Central memory CD4-positive, alpha-beta T cell (primary cell): ENCODE results near the gene CRNN.
A peak's percentile ranks its signal among the peaks of the same experiment; 100 is the strongest.

Experiments used
- DNase-seq: peaks from one replicate; pipeline ENCODE4 v3.0.0; 2022
- total RNA-seq, 3 experiments: gene quantifications; one replicate each; lab custom pipeline; 2026; lab: John Stamatoyannopoulos, UW

Gene CRNN
- 0 reads per million in 3 experiments for total RNA-seq

DNA sequence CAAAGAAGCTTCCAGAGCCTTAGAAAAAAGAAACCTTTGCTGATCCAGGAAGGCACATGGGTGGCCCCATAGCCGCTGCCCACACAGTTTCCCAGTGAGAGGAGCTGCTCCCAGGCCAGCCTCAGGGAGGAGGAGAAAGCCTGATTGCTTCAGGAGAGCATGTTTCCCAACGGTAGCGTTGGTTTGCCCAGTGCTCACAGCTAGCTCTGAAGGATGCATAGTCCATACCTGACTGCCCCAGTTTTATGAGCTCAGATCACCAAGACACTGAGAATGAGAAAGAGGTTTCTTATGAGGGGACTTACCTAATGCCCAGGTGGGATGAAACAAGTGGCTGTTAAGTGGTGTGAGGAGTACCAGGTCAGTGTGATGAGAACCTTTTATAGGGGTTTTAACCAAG is at the start of gene CRNN:
Gene CRNN, minus strand, starts transcription at position 355 of the 400 bp plus-strand sequence. CDS start 2,030 bp downstream, outside the sequence.
- DNase-seq = no peak

DNA sequence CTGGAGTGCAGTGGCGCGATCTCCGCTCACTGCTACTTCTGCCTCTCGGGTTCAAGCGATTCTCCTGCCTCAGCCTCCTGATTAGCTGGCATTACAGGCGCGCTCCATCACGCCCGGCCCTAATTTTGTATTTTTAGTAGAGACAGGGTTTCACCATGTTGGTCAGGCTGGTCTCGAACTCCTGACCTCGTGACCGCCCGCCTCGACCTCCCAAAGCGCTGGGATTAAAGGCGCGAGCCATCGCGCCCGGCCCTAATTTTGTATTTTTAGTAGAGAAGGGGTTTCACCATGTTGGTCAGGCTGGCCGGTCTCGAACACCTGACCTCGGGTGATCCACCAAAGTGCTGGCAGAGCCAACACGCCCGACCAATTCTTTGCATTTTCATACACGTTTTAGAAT is 48.6 kb upstream of the CRNN start:
- DNase-seq = no peak

DNA sequence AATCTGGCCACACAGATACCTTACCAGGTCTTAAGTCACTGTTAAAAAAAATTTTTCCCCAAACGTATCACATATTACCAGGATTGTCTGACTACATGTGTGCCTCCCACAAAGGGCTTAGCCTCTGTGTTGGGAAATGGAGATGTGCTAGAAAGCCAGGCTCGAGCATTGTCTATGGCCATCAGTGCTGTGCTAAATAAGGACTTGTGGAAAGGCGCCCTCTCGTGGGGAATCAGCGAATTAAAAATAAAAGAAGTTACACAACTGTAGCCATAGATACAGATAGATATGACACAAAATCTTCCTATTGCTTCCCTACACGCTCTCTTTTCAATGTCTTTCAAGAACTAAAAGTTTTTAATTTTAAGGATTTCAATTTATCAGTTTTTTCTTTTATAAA is 47.5 kb upstream of the CRNN start:
- DNase-seq = peak; percentile 61

DNA sequence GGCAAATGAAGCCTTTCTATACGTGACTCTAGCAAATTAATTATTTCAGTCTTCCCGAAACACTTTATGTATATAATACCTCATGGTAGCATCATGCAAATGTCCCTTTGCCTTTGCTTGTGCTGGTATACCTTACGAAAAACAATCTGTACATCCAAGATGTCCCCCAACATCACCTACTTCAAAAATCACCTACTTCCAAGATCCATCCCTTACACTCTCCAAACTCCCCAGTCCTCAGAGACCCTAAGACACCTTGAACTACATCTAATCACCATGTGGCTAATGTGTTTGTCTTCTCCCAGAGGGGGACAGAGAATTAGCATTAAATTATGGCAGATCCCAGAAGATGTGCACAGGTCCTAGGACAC is 46.5 kb upstream of the CRNN start:
- no peak for DNase-seq

DNA sequence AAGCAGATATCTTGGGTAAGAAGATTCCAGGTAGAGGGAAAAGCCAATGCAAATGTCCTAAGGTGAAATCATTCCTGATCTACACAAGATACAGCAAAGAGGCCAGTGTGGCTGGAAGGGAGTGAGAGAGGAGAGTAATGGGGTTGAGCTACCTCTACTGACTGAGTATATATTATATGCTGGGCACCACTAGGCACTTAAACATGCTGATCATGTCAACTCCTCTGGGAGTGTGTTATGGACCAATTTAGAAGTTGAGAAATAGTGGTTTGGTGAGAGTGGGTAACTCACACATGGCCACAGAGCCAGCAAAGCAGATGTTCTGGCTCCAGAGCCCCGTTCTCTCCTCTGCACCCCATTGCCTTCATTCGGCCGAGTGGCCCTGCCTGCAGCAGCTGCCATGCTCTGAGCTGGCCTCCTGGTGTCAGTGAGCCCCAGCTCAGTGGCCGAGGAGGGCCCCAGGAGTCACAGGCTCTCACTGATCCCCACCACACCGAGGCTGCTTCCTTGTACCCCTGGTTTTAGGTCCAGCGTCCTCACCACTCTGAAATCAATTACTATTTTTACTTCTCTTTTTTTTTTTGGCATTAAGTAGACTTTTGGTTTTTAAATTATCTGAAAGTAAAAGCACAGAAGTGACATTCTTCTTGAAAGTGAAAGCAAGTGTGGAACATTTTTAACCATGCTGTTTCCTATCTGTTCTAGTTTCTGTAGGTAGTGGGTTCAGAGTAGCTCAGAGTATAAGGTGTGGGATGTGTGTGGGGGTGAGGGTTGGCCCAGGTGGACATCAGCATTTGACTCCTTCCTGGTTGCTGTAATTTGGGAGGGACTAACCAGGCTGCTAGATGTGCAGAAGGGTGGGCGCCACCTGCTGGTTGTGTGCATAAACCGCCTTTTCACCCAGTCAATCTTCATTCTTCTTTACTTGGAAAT is 45.8 kb upstream of the CRNN start:
- peak; percentile 65 for DNase-seq

DNA sequence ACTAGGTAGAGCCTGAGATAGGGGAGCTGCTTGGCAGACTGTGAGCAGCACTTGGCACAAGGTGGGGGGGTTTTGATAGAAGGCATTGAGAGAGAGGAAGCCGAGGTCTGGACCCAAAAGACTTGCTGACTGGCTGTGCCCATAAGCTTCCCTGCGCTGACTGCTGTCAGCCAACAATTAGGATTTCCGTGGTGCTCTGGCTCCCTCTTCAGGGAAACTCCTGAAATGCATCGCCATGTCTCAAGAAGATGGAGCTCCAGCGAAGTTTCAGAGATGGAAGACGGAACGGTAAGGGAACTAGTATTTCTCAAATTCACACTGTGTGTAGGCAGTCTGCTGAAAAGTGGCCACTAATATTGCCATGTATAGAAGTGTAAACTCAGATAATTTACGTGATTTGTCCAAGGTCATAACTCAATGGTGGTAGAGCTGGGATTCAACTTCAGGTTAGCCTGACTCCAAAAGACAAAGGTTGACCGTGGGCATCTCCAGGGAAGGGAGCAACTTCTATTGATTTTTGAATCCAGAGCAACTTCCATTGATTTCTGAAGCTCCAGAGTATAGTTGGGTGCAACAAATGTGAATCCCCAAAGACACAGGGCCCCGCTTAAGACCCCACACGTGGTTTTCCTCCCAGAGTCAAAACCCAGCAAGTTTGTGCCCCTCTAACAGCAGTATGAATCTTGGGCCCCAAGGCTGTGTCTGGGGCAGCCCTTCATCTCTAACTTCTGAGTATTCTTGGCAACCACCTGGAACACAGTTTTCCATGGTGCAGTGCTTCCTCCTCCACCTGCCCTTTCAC is 44.5 kb upstream of the CRNN start:
- DNase-seq = peak; percentile 73

DNA sequence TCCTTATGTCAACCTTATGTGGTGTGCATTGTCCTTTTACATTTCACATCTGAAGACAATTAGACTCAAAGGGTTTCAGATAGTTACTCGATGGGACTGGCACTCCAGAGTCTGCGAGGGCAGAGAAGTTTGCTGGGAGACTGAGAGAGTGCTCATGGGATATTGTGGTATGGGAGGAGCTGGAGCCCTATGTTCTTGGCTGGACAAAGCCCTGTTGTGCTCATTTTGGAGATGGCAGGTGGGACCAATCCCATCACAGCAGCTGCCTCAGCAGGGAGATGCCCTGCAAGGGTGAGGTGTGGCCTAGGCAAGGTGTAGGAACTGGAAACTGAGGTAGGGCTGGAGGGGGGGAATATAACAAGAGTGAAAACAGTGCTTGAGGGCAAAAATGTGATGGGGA is 43.5 kb upstream of the CRNN start:
- no peak for DNase-seq

DNA sequence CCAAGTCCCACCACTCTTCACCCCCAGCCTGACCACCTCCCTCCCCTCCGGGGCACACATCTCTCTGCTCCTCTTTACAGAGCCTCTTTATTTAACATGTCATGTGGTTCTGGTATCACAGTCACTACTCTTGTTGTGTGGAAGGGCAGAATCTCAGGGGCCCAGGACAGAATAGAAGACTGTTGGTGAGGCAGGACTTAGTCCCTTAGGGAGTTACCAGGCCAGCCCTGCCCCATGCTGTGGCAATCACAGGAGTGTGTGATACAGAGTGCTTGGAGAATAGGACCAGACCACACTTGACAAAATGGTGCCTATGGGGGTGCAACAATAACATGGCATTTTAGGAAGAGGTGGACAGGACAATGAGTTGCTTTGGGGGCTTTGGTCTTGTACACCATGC is 43.0 kb upstream of the CRNN start:
- DNase-seq = no peak

DNA sequence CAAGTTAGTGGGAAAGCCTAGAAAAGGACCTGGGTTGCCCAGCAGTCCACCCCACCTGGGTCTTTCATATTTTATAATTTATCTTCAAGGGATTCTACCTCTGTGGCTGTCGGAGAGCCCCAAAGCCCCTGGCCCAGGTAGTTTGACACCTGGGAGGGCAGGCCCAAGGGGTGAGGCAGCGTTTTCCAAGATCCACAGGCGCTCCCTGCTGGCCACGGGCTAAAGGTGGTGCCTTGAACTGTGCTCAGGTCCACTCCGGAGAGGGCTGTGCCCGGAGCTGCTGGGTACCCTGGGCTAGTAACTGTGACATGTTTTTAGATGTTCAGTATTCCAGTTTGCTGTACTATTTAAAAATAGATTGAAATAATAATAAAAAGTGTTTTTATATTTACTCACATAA is 37.2 kb upstream of the CRNN start:
- no peak for DNase-seq

DNA sequence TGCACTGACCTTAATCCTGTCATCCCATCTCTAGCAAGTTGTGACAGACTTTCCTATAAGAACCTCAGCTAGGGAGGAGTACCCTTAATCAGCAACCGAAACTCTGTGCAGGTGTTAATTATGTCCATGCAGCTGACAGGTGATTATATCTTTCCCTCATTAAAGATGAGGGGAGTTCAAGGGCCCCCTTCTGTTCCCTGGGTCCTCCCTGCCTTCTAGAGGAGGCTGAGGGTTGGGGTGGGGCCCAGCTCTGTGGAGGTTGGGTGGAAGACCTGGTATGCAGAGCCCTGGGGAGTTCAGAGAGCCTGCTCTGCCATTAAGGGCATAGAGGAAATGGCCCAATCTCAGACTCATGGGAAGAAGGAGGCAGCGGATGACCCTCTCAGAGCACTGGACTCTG is 35.6 kb upstream of the CRNN start:
- no peak for DNase-seq

DNA sequence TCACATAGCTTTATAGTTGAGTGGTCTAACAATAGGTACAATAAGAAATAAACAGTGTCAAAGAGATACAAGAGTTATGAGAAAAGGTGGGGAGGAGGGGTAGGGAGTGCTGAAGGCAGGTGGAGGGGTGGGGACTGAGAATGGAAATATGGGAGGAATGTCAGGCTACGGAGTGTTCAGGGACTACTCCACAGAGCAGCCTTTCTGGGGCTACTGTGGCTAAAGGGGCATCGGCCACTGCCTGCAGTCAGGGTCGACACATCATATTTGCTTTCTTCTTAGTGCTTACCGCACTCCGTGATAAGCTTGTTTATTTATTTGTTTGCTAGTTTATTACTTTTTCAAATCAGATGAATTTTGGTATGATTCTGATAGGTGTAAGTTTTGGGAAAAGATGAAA is 34.4 kb upstream of the CRNN start:
- DNase-seq = no peak

DNA sequence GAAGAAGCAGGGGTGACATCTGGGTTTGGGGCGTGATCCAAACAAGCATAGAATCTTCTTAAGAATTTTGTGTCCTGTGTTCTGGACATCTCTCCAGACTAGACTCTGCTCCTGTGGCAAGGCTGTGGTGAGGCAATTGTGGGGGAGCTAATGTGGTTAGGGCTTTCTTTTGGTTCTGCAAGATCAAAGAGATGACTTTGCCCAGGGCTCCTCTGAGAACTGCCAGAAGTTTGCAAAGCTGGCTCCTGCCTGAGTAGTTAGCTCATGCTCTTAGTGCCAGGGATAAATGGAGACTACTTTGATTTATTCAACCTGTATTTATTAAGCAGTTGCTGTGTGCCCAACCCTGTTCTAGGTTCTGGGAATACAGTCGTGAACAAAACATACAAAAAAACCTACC is 34.0 kb upstream of the CRNN start:
- no peak for DNase-seq

DNA sequence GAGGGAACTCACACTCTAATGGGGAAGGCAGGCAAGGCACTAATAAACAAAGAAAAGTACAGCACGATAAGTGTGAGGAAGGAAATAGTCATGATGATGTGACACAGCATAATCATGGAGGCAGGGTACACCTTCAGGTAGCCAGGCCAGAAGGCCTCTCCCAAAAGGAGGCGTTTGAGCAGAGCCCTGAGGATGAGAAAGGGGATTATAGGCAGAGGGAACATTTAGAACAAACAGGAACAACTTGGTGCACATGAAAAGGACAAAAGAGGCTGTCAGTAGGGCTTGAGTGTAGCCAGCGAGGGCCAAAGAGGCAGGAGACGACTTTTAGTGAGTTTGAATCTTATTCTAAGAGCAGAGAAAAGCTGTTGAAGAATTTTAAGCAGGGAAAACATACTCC is 33.4 kb upstream of the CRNN start:
- no peak for DNase-seq

DNA sequence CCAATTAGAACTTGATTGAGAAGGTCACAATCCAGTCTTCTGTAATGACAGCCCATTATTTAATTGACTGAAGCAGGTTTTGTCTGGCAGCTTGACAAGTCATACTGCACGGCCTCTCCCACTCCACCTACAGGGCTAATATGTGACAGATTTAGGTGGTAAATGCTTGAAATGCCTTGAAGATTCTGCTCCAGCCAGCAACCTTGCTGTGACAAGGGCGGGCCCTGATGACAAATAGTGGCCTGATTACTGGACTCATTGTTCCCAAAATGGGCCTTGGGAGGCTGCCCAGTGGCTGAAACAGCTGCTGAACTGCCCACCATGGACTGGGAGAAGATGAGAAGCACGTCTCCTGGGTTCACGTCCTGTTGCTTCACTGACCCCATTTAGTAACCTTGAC is 30.0 kb upstream of the CRNN start:
- no peak for DNase-seq

DNA sequence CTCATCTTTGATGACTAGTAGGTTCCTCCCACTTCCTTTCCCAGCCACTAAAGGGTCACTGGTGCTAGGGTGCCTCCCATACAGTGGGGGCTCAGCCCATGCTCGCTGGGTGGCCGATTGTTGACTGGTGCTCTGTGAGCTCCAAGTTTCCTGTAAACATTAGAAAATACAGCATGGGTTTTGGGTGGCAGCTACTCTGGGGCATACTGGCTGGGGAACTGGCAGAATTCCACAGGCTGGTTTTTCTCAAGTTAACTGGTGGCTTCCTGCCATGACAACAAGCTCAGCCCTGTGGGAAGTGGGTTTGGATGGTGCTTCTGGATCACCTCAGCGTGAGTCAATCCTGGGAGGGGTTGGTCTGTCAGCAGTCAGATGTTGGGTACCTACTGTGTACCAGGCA is 28.7 kb upstream of the CRNN start:
- no peak for DNase-seq

DNA sequence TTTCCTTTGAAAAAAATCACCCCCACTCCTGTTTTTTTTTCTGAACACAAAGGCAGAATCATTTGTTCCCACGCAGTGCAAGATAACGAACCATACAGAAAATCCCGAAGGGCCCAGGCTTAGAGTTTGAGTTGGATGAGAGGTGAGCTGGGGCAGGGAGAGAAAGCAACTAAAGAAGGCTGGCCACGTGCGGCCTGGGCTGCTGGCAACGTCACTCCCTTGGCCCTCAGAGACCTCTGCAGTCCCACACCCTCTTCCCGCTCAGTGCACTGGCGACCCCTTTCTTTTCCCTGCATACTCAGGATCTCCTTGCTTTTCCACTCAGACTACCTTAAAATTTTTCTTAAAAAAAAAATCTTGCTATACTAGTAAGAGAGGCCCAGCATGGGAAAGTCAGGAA is 28.2 kb upstream of the CRNN start:
- no peak for DNase-seq

DNA sequence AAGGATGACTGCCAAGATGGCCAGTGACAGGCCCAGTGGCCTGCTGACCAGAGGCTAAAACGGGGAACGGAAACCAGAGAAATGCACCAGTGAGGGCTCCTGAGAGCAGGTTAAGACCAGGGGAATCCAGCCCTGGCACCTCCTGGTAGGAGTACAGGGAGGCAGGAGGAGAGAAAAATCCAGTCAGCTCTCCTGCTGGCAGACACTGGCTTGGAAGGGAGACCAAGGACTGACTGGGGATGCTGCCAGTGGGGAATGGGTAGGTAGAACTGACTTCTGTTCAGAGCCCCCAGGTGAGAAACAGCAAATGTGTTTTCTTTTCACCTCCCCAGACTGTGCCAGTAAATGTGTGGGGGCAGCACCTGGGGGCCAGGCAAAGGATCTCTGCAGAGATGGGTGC is 27.7 kb upstream of the CRNN start:
- no peak for DNase-seq

DNA sequence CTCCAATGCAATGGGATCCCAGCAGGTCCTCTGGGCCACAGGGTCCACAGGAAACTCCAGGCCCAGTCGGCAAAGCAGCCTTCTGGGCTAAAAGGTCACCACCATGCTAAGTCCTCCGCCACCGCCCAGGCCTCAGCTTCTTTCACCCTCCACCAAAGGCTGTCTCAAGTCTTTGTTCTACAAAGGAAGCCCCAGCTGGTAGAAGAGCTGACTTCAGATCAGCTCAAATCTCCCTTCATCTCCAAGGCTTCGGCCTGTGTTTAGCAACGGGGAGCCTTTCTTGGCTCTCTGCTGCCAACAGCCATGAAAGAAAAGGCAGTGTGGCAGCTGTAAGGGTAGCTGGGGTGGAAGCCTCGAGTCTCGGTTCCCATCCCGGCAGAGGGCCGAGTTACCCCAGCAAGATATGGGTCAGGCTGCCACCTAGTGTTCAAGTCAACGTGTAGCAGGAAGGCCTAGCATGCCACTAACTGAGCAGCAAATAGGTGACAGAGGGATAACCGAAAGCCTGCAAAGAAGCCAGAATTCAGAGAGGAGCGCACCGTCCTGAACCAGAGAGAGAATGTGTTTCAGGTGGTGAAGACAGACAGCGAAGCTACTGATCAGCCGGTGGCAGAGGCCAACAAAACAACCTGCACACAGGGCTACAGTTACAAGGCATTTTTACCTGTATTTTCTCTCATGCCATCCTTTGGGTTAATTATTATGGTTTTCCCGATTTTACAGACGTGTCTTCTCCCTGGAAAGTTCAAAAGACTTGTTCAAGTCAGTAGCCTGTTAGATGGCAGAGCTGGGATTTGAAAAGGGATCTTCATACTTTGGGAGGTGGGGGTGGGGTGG is 26.8 kb upstream of the CRNN start:
- peak; percentile 69 for DNase-seq

DNA sequence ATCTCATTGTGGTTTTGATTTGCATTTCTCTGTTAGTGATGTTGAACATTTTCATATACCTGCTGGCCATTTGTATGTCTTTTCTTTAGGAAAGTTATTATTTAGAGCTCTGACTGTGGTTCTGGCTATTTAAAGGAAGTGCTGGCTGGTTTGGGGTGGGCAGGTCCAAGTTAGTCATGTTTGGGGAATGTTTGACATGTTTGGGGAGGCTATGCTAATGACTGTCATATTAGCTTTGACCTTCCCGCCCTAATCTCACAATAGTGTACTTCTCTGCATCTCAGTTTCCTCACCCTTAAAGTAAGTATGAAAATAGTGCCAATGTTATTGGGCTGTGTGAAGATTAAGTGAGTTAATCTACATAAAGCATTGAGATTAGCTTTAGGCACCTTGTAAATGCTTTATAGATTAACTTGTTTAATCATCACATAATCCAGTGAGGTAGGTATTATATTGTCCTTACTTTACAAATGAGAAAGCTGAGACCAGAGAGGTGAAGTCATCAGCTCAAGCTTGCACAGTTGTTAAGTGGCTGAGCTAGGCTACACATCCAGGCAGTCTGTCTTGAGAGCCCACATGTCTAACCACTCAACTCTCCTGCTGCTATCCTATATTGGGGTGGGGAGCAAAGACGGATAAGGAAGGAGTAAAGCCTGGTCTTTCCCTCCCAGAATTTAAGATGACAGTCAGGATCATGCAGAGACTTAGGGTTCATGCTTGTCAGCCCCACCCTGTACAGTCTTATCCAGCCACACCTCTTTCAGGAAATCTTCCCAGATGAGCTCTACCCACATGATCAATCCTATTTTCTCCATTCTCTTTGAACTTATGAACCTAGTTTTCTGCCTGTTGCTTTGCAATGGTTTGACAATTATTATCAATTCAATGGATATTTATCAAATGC is 22.8 kb upstream of the CRNN start:
- no peak for DNase-seq

DNA sequence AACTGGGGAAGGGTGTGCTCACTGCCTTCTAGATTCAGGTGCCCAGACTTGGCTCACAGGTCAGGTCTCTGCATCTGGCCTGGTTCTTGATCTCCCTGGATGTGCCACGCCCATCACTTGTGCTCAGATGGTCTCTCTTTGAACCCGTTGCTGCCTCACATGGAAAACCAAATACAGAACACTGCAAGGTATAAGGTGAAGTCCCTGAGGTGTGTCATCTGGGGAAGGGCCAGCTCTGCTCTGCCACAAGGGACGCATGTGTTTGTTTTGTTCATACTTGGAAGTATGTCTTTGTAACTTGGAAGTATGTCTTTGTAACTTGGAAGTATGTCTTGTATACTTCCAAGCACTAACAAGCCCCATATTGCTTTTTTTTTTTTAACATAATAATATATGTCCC is 13.4 kb upstream of the CRNN start:
- no peak for DNase-seq

DNA sequence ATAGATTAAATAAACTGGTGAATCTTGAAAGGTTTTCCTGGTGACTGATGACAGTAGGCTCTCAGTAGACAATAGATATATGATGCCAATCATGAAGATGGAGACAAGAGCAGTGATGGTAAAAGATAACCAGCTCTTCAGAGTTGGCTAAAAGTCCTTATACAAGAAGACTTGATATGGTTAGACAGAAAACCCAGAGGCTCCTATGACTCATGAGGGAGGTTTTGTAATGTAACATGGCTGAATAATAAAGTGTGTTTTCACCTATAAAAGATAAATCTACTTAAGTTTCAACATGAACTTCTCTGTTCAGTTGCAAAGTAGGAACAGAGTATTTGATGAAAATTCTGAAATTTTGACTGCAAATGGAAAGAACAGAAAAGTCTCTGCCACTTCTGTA is 12.7 kb upstream of the CRNN start:
- DNase-seq = no peak

DNA sequence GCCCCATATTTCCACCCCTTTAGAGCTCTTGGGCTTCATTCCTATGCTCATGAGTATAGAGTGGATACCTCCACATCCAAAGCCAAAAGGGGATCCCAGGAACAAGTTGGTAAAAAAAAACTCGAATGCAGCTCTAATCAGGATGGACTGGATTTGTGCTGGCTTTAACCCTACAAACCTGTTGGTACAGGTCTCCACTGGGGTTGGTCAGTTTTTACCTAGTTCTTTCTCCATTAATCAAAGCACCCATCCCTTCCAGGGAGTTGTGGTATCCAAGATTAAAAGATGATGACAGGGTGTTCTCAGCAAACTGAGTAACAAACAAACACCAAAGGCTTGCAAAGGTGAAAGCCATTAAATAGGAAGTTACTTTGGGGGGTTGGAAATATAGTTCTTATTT is 5.9 kb upstream of the CRNN start:
- no peak for DNase-seq
